Natural killer cell (primary cell): Measurements from ENCODE around the gene HOMER1. TPM values are rescaled to one million over a fixed set of nuclear protein-coding genes. Genes with fewer than 3 reads are reported as not detected.

Source experiments
- ATAC-seq, 3 donors: fragments of 150-1000 bp in 2 of 3; fragments of 200-7000 bp in 1 of 3; cut with Tn5 transposase; 1 replicate in 1 of 3; 2 replicates in 2 of 3; pipeline ENCODE4 v1.10.0; 2021; ENCODE audit warnings: mild to moderate bottlenecking in 2 of 3, moderate library complexity in 2 of 3
- DNase-seq, 2 donors: peaks; one replicate each; pipeline versions ENCODE4 v3.0.0 to v3.0.0-alpha.2; 2013 to 2021; ENCODE audit warnings: mixed read lengths in 1 of 2
- H3K27ac ChIP-seq: one replicate; pipeline ENCODE4 v1.5.1; 2013; ENCODE audit warnings: mild to moderate bottlenecking, low read length
- H3K27me3 ChIP-seq: one replicate; pipeline ENCODE4 v1.6.1; 2013; ENCODE audit warnings: low read length; ENCODE audit not compliant: control insufficient read depth, insufficient read depth
- H3K36me3 ChIP-seq: one replicate; pipeline ENCODE4 v1.6.1; 2013; ENCODE audit warnings: low read length; ENCODE audit not compliant: control insufficient read depth, insufficient read depth
- H3K4me1 ChIP-seq: one replicate; pipeline ENCODE4 v1.6.1; 2013; ENCODE audit warnings: low read length; ENCODE audit not compliant: control insufficient read depth, insufficient read depth
- H3K4me3 ChIP-seq: one replicate; pipeline ENCODE4 v1.5.1; 2013; ENCODE audit warnings: low read length
- H3K9me3 ChIP-seq: one replicate; pipeline ENCODE4 v1.6.1; 2013; ENCODE audit warnings: low read length; ENCODE audit not compliant: control insufficient read depth, insufficient read depth
- H3K27ac Mint-ChIP-seq, 2 donors: one replicate each; pipeline ENCODE4 v1.8.0; 2022; ENCODE audit warnings: mild to moderate bottlenecking in 2 of 2, mixed read lengths in 2 of 2, moderate library complexity in 1 of 2
- H3K27me3 Mint-ChIP-seq, 2 donors: one replicate each; pipeline ENCODE4 v1.8.0; 2022; ENCODE audit warnings: low read depth in 2 of 2, mixed read lengths in 2 of 2
- H3K36me3 Mint-ChIP-seq: one replicate; pipeline ENCODE4 v1.8.0; 2022; ENCODE audit warnings: mixed read lengths
- H3K4me1 Mint-ChIP-seq, 2 donors: one replicate each; pipeline ENCODE4 v1.8.0; 2022; ENCODE audit warnings: mixed read lengths in 2 of 2
- H3K4me3 Mint-ChIP-seq: one replicate; pipeline ENCODE4 v1.8.0; 2022; ENCODE audit warnings: mild to moderate bottlenecking, moderate library complexity, mixed read lengths
- H3K9me3 Mint-ChIP-seq, 2 donors: one replicate each; pipeline ENCODE4 v1.8.0; 2022; ENCODE audit warnings: mixed read lengths in 2 of 2
- WGBS: methylation state at CpG from one replicate; pipeline ENCODE4 v1.1.7; 2013; ENCODE audit warnings: missing lambda C conversion rate; ENCODE audit not compliant: insufficient coverage; 5-methylcytosine and 5-hydroxymethylcytosine counted together
- intact Hi-C: fragments of 100-400 bp; cut with micrococcal nuclease; formaldehyde crosslinking; loops from one replicate; pipeline ENCODE4 v1.14.2; 2022
- total RNA-seq, 4 donors: library from RNA; stranded (reverse); fragments of 120-200 nt in 1 of 4; gene quantifications; one replicate each; pipeline versions ENCODE4 v1.2.3 to v1.2.4, GENCODE V29; 2013 to 2022
- TF ChIP-seq, protein P1 (sequence below): fragments of 200-600 bp; IDR thresholded peaks from one replicate; pipeline ENCODE4 v1.8.0; 2022; ENCODE audit warnings: antibody characterized with exemption

The HOMER1 gene
- total RNA-seq, 3 donors from 2014 or later (not counting 1 experiment from before 2014, with no cell fraction given) = 3.1 to 5.4 (median 4.3) TPM

DNA sequence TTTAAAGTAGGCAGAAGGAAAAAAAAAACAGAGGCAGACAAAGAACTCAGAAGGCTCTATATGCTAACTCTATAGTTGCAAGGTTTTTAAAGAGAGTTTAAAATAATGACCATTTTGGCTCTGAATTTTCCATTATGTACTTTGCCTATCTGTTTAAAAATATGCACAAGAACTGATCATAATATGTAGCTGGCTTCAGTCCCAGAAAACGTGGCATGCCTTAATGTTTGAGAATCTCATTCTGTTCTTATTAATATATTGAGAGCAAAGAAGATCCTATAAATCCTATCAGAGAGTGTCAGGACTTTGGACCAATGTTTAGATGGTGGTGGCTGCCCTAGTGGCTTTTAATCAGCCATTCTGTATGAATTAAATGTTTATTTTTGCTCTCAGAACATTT, 156.5 kb downstream of the HOMER1 start:
- H3K27ac Mint-ChIP-seq = no peak overlapping the region
- no peak overlapping the region for H3K27ac ChIP-seq

DNA sequence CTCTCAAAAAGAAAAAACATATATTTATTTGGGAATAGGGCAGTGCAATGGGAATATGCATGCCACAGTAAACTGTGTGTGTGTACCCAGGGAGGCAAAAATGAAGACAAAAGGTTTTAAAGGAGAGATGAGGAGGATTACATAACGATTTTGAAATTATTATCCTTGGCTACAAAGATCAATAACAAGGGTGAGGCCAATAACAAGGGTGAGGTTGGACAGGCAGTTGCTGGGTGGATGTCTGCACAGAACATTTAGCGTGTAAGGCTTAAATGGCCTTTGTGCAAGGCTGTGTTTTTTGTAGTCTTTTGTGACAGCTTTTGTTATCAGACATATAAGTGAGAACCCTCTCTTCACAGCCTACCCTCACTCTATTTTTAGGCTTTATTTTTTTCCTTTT, 164.1 kb downstream of the HOMER1 start:
- no peak overlapping the region for H3K27ac Mint-ChIP-seq
- intact Hi-C loops = no loop called here
- H3K36me3 Mint-ChIP-seq = no peaks in the 10 kb centered on the region

More for the DNA sequence above, 156.5 kb downstream of the HOMER1 start:
- no peaks in the 10 kb centered on the region for H3K4me1 Mint-ChIP-seq
- Histone ChIP-seq H3K4me1 (no peaks in the 10 kb centered on the region), H3K4me3 (no peak overlapping the region), H3K9me3 (no peaks in the 10 kb centered on the region), H3K36me3 (no peaks in the 10 kb centered on the region), H3K27me3 (no peaks in the 10 kb centered on the region)
- no peaks in the 10 kb centered on the region for H3K36me3 Mint-ChIP-seq
- H3K4me3 Mint-ChIP-seq = no peak overlapping the region
- whole genome bisulfite sequencing = 33% methylated on average over 1 of the region's 1 CpG
- ATAC-seq (no peak), DNase-seq (no peak)
- intact Hi-C loops = no loop called here
- H3K9me3 Mint-ChIP-seq = no peaks in the 10 kb centered on the region
- TF ChIP-seq, protein P1, sequence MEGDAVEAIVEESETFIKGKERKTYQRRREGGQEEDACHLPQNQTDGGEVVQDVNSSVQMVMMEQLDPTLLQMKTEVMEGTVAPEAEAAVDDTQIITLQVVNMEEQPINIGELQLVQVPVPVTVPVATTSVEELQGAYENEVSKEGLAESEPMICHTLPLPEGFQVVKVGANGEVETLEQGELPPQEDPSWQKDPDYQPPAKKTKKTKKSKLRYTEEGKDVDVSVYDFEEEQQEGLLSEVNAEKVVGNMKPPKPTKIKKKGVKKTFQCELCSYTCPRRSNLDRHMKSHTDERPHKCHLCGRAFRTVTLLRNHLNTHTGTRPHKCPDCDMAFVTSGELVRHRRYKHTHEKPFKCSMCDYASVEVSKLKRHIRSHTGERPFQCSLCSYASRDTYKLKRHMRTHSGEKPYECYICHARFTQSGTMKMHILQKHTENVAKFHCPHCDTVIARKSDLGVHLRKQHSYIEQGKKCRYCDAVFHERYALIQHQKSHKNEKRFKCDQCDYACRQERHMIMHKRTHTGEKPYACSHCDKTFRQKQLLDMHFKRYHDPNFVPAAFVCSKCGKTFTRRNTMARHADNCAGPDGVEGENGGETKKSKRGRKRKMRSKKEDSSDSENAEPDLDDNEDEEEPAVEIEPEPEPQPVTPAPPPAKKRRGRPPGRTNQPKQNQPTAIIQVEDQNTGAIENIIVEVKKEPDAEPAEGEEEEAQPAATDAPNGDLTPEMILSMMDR = no peak
- peaks cover 0 to 3% of the 10 kb centered on the region in 2 donors for H3K27me3 Mint-ChIP-seq

DNA sequence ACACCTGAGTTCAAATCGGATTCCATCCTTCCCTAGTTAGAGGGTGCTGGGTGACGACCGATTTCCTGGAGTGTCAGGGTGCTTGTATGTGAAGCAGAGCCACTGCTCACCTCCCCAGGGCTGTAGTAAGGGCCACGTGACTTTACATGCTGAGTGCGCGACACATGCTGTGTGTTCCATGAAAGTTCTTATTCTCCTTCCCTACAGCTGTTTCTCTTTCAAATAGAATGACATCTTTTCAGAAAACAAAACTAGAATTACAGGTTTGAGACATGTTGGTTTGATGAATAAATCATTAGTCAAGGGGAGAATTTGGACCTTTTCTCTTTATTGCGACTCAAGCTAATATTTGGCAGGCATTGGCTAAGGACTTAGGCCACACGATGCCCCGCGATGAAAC, 164.9 kb downstream of the HOMER1 start:
- Histone ChIP-seq H3K4me3 (no peak overlapping the region), H3K36me3 (no peaks in the 10 kb centered on the region), H3K27me3 (no peaks in the 10 kb centered on the region), H3K4me1 (no peaks in the 10 kb centered on the region), H3K9me3 (no peaks in the 10 kb centered on the region), H3K27ac (no peak overlapping the region)
- WGBS = 93% methylated on average over 9 of the region's 10 CpGs
- DNase-seq (no peak), ATAC-seq (no peak)
- TF ChIP-seq, protein P1 = no peak
- no peak overlapping the region for H3K4me3 Mint-ChIP-seq
- H3K4me1 Mint-ChIP-seq = no peaks in the 10 kb centered on the region
- intact Hi-C loops = no loop called here
- peaks cover 2 to 8% of the 10 kb centered on the region in 2 donors for H3K27me3 Mint-ChIP-seq
- H3K9me3 Mint-ChIP-seq = no peaks in the 10 kb centered on the region
- no peak overlapping the region for H3K27ac Mint-ChIP-seq
- no peaks in the 10 kb centered on the region for H3K36me3 Mint-ChIP-seq

More for the DNA sequence above, 164.1 kb downstream of the HOMER1 start:
- no peak for DNase-seq
- no peak overlapping the region for H3K4me3 Mint-ChIP-seq
- H3K4me1 ChIP-seq = no peaks in the 10 kb centered on the region
- no peak overlapping the region for H3K4me3 ChIP-seq
- TF ChIP-seq, protein P1 = no peak
- no peaks in the 10 kb centered on the region for H3K27me3 ChIP-seq
- H3K9me3 Mint-ChIP-seq = no peaks in the 10 kb centered on the region
- H3K36me3 ChIP-seq = no peaks in the 10 kb centered on the region
- H3K4me1 Mint-ChIP-seq = no peaks in the 10 kb centered on the region
- WGBS = 83% methylated on average over 2 of the region's 2 CpGs
- ATAC-seq = no peak
- no peaks in the 10 kb centered on the region for H3K9me3 ChIP-seq
- no peak overlapping the region for H3K27ac ChIP-seq
- H3K27me3 Mint-ChIP-seq = peaks cover 2 to 8% of the 10 kb centered on the region in 2 donors

DNA sequence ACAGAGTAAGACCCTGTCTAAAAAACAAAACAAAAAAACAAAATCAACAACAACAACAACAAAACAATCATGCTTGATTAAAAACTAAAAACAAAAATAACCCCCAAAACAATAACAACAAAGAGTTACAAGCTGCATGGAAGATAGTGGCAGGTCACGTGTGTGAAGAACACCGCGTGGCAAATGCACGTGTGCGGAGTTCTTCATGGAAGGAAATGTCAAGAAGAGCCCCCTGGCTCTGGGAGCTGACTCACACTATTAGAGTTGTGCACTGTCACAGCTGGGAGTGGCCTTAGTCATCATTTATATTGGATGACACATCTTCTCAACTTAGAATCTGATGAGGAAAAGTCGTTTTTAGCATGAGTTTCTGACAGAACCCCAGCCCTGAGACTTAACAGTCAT, 167.5 kb downstream of the HOMER1 start:
- DNase-seq (no peak), ATAC-seq (no peak)
- Mint-ChIP-seq H3K27ac (no peak overlapping the region), H3K4me1 (no peaks in the 10 kb centered on the region), H3K27me3 (peaks cover 1 to 8% of the 10 kb centered on the region in 2 donors), H3K4me3 (no peak overlapping the region), H3K9me3 (no peaks in the 10 kb centered on the region), H3K36me3 (no peaks in the 10 kb centered on the region)
- 86% methylated on average over 6 of the region's 6 CpGs for WGBS
- Histone ChIP-seq H3K4me1 (no peaks in the 10 kb centered on the region), H3K36me3 (no peaks in the 10 kb centered on the region), H3K9me3 (no peaks in the 10 kb centered on the region), H3K27ac (no peak overlapping the region), H3K27me3 (no peaks in the 10 kb centered on the region), H3K4me3 (no peak overlapping the region)
- intact Hi-C loops = no loop called here
- TF ChIP-seq, protein P1 = no peak
